Myocyte (in vitro differentiated cells): Measurements from ENCODE around the gene SYTL1. TPM values are rescaled to one million over a fixed set of nuclear protein-coding genes. Genes with fewer than 3 reads are reported as not detected.

Experiments used
- DNase-seq: peaks from one replicate; pipeline ENCODE4 v3.0.0-alpha.2; 2012; ENCODE audit warnings: low read depth
- total RNA-seq: library from RNA; depleted of rRNA; stranded (reverse); fragments of >200 nt; gene quantifications from 2 replicates; pipeline ENCODE4 v1.2.3, GENCODE V29; 2014

SYTL1 gene
- total RNA-seq, 1 donor from 2014 or later, result not detected

- no peak for DNase-seq
Observed at GRCh38 chr1:27346991-27347624, 5.3 kb downstream of the SYTL1 start.

- no peak for DNase-seq
Observed at GRCh38 chr1:27348861-27349783, 7.3 kb downstream of the SYTL1 start.

DNA sequence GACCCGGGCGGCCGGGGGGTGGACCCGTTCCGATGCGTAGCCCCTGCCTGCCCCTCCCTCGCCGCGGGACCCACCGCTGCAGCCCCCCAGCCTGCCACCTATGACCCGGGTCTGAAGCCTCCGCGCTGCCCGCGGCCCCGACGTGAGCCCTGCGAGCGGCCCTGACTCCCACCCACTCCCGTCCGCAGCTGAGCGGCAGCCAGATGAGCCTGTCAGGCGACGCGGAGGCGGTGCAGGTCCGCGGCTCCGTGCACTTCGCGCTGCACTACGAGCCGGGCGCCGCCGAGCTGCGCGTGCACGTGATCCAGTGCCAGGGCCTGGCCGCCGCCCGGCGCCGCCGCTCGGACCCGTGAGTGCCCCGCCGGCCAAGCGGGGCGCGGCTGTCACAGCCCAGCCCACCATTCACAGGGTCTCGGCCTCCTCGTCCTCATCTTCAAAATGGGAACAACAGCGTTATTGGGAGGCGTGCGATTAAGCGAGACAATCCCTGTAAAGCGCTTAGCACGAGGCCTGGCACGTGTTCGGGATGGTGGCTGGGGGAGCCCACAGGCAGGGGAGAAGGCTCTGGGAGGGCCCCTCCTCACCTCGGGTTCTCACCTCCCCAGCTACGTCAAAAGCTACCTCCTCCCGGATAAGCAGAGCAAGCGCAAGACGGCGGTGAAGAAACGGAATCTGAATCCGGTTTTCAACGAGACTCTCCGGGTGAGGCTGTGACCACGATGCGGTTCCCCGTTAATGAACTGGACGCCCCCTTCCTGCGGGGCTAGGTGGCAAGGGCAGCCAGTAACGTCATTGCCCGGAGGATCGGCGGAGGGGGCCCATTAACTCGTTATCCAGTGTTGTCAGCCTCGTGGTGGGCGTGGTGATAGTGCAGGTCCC, 8.2 kb downstream of the SYTL1 start:
- DNase-seq, result peak; percentile 40

DNA sequence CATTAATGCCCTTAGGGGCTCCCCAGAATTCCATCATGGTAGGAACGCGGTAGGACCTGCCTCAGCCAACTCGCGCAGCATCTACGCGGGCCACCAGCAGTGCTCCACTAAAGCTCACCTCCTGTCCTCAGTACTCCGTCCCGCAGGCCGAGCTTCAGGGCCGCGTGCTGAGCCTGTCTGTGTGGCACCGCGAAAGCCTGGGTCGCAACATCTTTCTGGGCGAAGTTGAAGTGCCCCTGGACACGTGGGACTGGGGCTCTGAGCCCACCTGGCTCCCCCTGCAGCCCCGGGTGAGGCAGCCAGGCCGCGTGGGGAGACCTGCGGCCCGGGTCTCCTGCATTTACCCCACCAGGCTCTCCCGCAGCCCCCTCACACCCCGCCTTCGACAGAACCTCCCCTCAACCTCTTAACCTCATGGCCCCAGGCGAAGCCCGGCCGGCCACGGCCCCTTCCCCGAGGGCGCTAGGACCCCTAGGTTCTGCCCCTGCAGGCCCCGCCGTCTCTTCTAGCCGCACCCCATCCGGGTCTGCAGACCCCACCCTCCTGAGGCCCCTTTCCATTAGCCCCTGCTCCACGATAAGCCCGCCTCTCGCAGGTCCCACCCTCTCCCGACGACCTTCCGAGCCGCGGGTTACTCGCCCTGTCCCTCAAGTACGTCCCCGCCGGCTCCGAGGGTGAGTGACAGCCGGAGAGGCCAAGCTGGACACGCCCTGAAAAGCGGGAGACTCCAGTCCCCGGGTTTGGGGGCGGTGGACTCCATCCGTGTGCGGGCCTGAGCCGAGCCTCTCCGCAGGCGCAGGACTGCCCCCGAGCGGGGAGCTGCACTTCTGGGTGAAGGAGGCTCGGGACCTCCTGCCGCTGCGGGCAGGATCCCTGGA, 9.1 kb downstream of the SYTL1 start:
- no peak for DNase-seq

GRCh38 chr1:27351541-27352107, 9.8 kb downstream of the SYTL1 start:
- no peak for DNase-seq

- DNase-seq, result no peak
Observed at GRCh38 chr1:27353166-27353565, 11.3 kb downstream of the SYTL1 start.

DNA sequence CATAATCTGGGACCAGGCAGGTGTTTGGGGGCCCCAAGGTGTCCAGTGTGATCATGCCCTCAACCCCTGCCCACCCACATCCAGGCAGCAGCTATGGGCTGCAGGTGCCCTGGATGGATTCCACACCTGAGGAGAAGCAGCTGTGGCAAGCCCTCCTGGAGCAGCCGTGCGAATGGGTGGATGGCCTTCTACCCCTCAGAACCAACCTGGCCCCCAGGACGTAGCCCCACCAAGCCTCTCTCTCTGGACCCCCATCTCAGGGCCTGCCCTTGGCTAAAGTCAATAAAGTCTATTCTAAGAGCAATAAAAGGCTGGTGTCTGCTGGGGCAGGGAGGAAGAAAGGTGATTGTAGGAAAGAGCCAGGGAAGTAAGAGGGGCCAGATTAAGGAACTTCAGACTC, 11.8 kb downstream of the SYTL1 start:
- DNase-seq, result no peak

- no peak for DNase-seq
Observed at GRCh38 chr1:27355683-27356082, 13.9 kb downstream of the SYTL1 start.

DNA sequence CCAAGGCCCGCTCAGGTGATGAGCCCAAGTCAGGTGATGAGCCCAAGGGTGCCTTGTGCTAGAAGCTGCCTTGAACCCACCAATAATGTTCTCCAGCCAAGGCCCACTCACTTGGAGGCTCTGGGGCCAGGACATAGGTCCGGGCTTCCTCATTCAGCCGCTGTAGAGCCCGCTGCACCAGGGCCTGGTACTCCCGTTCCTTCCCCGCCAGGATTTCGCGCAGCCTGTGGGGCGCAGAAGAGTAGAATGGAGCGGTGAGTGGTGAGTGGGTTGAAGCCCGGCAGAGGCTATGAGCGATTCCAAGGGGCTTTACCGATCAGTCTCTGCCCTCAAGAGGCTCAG, 14.4 kb downstream of the SYTL1 start:
- DNase-seq, result no peak

DNA sequence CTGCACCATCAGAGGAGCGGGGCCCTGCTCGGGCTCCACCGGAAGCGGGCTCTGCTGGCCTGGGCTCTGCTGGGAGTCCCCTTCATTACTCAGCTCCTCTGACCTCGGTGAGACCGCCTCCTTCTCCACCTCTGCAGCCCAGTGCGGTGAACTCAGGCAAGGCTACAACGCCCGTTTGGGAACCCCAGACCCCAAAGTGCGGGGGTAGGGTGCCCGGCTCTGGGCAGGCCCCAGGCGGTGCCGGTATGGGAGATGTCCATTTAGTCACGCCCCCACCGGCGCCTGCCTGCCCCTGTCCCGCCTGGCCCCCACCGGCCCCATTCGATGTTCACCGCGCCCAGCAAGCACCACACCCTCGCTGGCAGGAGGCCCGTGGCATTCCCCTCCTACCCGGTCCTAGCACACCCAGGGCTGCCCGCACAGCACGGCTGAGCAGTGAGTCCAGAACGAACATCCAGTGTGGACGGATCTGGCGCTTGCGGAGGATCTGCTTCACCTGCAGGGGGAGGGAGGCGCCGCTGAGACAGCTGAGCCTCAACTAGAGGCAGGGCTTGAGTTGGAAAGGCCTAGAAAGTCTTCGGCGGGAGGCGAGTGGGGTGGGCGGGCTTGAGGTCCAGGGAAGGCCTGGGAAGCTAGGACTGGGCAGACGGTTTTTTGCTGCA, 14.9 kb downstream of the SYTL1 start:
- DNase-seq, result no peak

GRCh38 chr1:27357281-27358037, 15.6 kb downstream of the SYTL1 start:
- DNase-seq, result no peak

- no peak for DNase-seq
Observed at GRCh38 chr1:27358038-27358927, 16.5 kb downstream of the SYTL1 start.

GRCh38 chr1:27358928-27359313, 17.1 kb downstream of the SYTL1 start:
- DNase-seq, result no peak

- DNase-seq, result no peak
Observed at GRCh38 chr1:27359822-27360158, 18.0 kb downstream of the SYTL1 start.

DNA sequence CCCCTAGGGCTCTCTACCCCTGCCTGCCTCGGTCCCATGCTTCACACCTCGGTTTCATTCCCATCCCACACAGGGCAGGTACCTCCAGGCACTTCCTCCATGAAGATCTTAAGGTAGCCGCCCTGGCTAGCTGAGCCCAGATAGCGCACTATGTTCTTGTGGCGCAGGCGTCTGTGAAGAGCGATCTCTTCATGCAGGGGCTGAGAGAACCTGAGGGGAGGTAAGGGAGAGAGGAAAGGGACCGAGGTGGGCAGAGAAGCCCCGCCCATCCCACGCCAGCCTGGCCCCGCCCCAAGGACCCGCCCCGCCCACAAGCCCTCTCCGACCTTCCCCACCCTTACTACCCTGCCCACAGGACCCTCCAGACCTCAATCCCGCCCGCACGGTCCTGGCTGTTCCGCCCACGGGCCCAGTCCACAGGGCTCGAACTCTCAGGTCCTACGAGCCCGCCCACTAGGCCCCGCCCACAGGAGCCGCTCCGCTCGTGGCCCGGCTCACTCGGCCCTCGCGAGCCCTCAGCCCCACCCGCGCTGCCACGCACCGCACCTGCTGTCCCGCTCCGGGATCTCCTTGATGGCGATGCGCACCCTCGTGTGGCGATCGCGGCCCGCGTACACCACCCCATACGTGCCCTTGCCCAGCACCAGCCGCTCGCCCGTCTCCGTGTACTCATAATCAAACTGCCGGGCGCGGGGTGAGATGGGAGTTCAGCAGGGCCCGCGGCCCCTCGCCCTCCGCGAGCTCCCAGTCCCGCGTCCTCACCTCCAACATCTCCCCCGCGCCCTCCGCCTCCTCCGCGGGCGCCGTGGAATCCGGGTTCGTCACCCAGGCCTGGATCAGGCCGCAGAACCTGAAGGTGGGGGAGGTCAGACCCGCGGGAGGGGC, 18.6 kb downstream of the SYTL1 start:
- no peak for DNase-seq

DNA sequence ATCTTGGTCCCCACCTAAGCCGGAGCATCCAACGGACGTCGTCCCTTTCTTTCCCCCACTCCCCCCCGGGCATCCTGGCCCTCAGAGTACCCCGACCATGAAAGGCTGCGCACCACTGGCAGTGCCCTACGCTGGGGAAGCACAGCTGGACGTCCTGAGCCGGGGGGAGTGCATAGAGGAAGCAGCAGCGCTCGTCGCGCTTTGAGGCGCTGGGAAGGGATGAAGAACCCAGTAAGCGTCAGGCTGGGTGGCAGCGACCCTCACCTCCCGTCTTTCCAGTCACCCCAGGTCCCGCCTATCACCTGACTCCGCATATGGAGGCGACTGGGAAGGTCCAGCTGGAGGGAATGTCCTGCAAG, 19.2 kb downstream of the SYTL1 start:
- DNase-seq, result no peak

GRCh38 chr1:27361553-27361952, 19.7 kb downstream of the SYTL1 start:
- DNase-seq, result no peak
